Left forelimb (tissue), 1 donor: ENCODE results near the gene ESF1.
"Not testable (repeated sequence)": the region's sequence is repeated elsewhere in the genome, so short reads cannot be mapped to it uniquely, and the experiment has no call there.

Experiments used
- DNase-seq: peaks from one replicate; pipeline ENCODE4 v3.0.0-alpha.2; 2018; ENCODE audit warnings: low spot score

ESF1 gene

GRCh38 chr20:13790708-13791107 lies 6.0 kb upstream of the ESF1 start:
- no peak for DNase-seq

- no peak for DNase-seq
These were observed 3.6 kb upstream of the ESF1 start for GRCh38 chr20:13788167-13788834.

- DNase-seq, result no peak
These were observed 1.6 kb upstream of the ESF1 start for GRCh38 chr20:13786143-13786828.

GRCh38 chr20:13784271-13784892 lies 337 bp downstream of the ESF1 start:
- no peak for DNase-seq

DNA sequence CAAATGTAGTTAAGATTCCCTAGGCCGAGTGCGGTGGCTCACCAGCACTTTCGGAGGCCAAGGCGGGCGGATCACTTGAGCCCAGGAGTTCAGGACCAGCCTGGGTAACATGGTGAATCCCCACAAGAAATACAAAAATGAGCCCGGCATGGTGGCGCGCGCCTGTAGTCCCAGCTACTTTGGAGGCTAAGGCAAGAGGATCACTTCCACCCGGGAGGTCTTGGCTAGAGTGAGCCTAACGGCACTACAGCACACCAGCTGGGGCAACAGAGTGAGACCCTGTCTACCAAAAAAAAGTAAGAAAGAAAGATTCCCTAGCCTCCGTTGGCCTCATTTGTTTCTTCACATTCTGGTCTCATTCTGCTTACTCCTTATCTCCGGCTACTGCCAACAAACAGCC lies 1.2 kb downstream of the ESF1 start:
- DNase-seq, result no peak

GRCh38 chr20:13778827-13779226 lies 5.9 kb downstream of the ESF1 start:
- DNase-seq, result no peak

GRCh38 chr20:13777171-13777601 lies 7.5 kb downstream of the ESF1 start:
- no peak for DNase-seq

DNA sequence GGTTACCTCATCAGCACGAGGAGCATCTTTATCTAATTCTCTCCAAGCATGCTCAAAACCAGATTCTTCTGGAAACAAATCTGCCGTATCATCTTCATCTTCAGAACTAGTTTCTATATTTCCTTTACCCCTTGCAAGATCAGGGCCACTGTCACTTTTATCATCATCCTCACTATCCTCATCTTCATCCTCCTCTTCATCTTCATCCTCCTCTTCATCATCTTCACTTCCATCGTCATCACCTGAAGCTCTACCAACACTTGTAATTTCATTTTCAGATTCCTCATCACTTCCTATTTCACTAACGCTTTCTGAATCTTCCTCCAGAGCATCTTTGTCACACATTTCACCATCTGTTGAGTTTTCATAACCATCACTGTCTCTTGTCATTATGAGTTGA lies 8.9 kb downstream of the ESF1 start:
- DNase-seq, result no peak

GRCh38 chr20:13772529-13772928 lies 12.2 kb downstream of the ESF1 start:
- no peak for DNase-seq

DNA sequence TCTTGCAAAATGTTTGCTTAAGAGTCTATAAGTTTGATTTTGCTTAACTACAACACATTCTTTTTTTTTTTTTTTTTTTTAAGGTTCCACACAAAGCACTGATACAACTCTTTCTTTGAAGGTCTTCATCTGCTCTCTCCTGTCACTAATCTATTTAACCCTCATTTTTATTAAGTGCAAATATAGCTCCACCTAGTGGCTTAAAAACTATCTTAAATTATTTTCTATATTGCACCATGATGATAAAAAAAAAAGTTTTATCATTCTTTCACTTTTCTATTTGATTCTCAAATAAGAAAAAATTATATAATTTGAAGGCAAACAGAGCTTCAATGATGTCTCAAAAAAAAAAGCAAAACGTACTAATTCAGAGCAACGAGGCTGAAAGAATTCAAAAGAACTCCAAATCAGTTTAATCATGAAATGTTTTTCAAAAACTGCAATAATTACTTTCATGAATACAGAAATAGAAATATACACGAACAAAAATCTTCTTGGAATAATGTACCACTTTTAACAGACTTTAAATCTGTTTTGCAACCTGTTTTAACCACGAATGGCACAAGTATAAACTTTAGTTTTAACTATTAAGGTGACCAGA lies 12.8 kb downstream of the ESF1 start:
- no peak for DNase-seq

GRCh38 chr20:13770141-13770540 lies 14.6 kb downstream of the ESF1 start:
- DNase-seq, result no peak

DNA sequence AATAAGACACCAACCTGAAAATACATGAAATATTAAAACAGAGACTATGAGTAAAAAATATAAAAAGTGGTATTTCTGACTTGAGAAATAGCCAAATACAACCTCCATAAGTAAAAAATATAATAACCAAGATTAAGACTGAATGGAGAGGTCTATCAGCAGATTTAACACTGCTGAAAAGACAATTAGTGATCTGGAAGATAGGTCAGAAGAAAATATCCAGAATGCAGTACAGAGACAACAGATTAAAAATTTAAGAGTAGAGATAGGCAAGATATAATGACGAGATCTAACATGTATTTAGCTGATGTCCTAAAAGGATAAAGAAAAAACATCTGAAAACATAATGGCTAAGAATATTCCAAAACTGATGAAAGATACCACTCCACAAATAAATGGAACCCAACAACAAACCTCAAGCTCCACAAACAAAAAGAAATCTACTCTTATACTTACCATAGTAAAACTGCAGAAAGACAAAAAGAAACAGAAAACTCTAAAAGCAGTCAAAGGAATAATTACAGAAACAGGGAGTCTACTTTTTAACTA lies 18.8 kb downstream of the ESF1 start:
- no peak for DNase-seq

- DNase-seq, result no peak
These were observed 19.4 kb downstream of the ESF1 start for GRCh38 chr20:13765299-13765698.

GRCh38 chr20:13760451-13760946 lies 24.2 kb downstream of the ESF1 start:
- not testable (repeated sequence) for DNase-seq

DNA sequence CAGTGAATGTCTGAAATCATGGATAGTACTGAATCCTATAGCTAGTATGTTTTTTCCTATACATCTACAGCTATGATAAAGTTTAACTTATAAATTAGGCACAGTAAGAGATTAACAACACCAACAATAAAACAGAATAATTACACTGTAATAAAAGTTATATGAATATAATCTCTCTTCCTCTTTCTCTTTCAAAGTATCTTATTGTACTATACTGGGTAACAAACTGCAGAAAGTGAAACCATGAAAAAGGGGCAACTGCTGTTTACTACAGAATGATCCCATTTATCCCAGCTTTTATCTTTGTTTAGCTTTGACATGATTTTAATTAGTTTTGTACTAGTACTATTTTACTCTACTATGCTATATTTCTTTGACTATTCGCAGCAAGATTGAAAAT lies 25.8 kb downstream of the ESF1 start:
- DNase-seq, result no peak

- DNase-seq, result no peak
These were observed 28.2 kb downstream of the ESF1 start for GRCh38 chr20:13756551-13756950.

DNA sequence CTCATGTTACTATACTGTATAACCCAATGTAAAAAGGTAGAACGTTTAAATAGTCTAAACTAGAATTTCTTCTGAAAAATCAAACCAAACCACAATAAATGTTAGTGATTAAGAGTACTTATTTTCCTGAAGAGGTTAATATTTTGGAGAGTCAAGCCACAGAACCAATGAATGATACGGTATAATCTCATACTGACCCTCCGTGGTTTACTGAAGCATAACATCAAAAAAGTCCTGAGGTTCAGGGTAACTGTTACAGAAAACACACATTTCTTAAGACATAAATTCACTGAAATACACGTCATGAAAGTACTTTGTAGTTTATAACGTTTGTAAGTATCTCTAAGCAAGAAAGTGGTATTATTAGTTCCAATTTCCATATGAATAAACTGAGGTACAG lies 28.9 kb downstream of the ESF1 start:
- DNase-seq, result no peak

GRCh38 chr20:13753436-13754036 lies 31.2 kb downstream of the ESF1 start:
- no peak for DNase-seq

DNA sequence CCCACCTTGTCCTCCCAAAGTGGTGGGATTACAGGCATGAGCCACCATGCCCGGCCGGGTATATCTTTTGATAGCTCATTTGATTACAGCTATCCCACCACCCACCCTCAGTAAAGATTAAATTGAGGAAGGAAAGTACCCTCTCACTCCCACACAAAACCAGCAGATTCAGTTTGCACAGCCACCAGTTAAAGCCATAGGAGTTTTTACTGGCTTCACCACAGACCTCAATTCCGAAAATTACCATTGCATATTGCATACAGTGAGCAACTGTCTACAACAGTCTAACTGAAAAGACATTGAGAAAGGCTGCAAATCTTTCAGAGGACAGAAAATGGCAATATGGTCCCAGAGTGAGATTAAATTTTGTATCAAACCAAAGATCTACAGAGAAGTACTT lies 34.9 kb downstream of the ESF1 start:
- DNase-seq, result no peak

GRCh38 chr20:13745784-13746183 lies 38.9 kb downstream of the ESF1 start:
- no peak for DNase-seq

DNA sequence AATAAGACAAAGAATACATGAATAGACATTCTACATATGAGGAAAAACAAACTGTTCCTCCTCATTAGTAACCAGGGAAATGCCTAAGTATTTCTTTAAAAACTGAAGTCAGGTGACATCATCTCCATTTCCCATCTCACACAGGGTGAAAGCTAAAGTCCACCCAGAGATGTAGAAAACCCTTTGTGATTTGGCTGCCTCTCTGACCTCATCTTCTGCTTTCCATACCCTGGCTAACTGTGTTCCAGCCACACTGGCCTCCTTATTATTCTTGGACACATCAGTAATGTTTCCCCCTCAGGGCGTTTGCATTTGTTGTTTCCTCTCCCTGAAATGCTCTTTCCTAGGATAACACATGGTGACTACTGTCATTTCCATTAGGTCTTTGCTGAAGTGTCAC lies 40.4 kb downstream of the ESF1 start:
- DNase-seq, result no peak

DNA sequence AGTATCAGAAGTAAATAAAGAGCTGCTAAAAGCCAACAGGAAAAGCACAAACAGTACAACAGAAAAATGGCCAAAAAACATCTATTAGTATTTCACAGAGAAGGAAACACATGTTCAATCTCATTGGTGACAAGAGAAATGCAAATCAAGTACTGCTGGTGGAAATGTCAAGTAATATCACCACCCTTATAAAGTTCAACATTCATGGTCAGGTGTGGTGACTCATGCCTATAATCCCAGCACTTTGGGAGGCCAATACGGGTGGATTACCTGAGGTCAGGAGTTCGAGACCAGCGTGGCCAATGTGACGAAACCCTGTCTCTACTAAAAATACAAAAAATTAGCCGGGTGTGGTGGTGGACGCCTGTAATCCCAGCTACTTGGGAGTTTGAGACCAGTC lies 42.8 kb downstream of the ESF1 start:
- no peak for DNase-seq
